Fibroblast of the aortic adventitia (primary cell): ENCODE measurements around the gene NUB1. TPM values are rescaled to one million over a fixed set of nuclear protein-coding genes. Genes with fewer than 3 reads are reported as not detected.

ENCODE experiments used
- DNase-seq: peaks from one replicate; pipeline ENCODE4 v3.0.0-alpha.2; 2010; ENCODE audit warnings: low read depth
- H3K4me3 ChIP-seq: 2 replicates; pipeline ENCODE4 v1.5.1; 2011; ENCODE audit warnings: low read depth, mild to moderate bottlenecking, control low read depth, low read length, moderate library complexity
- CTCF ChIP-seq: IDR thresholded peaks from 2 replicates; pipeline ENCODE4 v1.5.1; 2011; ENCODE audit warnings: mild to moderate bottlenecking, low read length, control low read depth, inconsistent platforms; ENCODE audit not compliant: insufficient read depth
- total RNA-seq: library from RNA; depleted of rRNA; stranded (reverse); fragments of >200 nt; gene quantifications from 2 replicates; pipeline ENCODE4 v1.2.3, GENCODE V29; 2012; ENCODE audit warnings: low replicate concordance

The NUB1 gene
- total RNA-seq, 1 donor, result 46.5 TPM

GRCh38 chr7:151413241-151413640, 71.6 kb downstream of the NUB1 start:
- DNase-seq, result no peak
- TF ChIP-seq CTCF, result no peak

GRCh38 chr7:151415375-151416105, 73.9 kb downstream of the NUB1 start:
- peak; percentile 39 for DNase-seq
- no peak overlapping the region for H3K4me3 ChIP-seq
- TF ChIP-seq CTCF, result no peak

More at GRCh38 chr7:151413241-151413640, 71.6 kb downstream of the NUB1 start:
- no peak overlapping the region for H3K4me3 ChIP-seq

GRCh38 chr7:151416112-151416940, 74.7 kb downstream of the NUB1 start:
- DNase-seq, result no peak

GRCh38 chr7:151416941-151417315, 75.3 kb downstream of the NUB1 start:
- TF ChIP-seq CTCF, result no peak
- no peak for DNase-seq
- H3K4me3 ChIP-seq, result no peak overlapping the region

More at GRCh38 chr7:151416112-151416940, 74.7 kb downstream of the NUB1 start:
- no peak overlapping the region for H3K4me3 ChIP-seq
- TF ChIP-seq CTCF, result no peak

- DNase-seq, result no peak
- no peak overlapping the region for H3K4me3 ChIP-seq
- TF ChIP-seq CTCF, result no peak
These were observed 78.5 kb downstream of the NUB1 start for GRCh38 chr7:151420144-151420543.

- no peak for DNase-seq
- no peak for TF ChIP-seq CTCF
- no peak overlapping the region for H3K4me3 ChIP-seq
These were observed 80.6 kb downstream of the NUB1 start for GRCh38 chr7:151422212-151422611.
